Peyer's patch (tissue), 4 donors: Measurements from ENCODE around the gene PCNX1. TPM values are rescaled to one million over a fixed set of nuclear protein-coding genes. Genes with fewer than 3 reads are reported as not detected.

ENCODE experiments used
- DNase-seq, 3 donors: peaks; one replicate each; pipeline ENCODE4 v3.0.0-alpha.2; 2017 to 2019
- H3K27ac ChIP-seq, 4 donors: fragments of 200-600 bp; sonication (generic); one replicate each; pipeline ENCODE4 v1.5.1; 2016 to 2019
- H3K27me3 ChIP-seq, 2 donors: fragments of 200-600 bp; sonication (generic); one replicate each; pipeline ENCODE4 v1.5.1; 2019
- H3K36me3 ChIP-seq, 3 donors: fragments of 200-600 bp; sonication (generic); one replicate each; pipeline ENCODE4 v1.5.1; 2016 to 2019
- H3K4me1 ChIP-seq, 4 donors: fragments of 200-600 bp; sonication (generic); one replicate each; pipeline ENCODE4 v1.5.1; 2016 to 2019
- H3K4me3 ChIP-seq, 4 donors: fragments of 200-600 bp; sonication (generic); 1 replicate in 3 of 4; 2 replicates in 1 of 4; pipeline ENCODE4 v1.5.1; 2016 to 2019; ENCODE audit warnings: mild to moderate bottlenecking in 1 of 4
- H3K9me3 ChIP-seq, 4 donors: fragments of 200-600 bp; sonication (generic); one replicate each; pipeline ENCODE4 v1.5.1; 2016 to 2019; ENCODE audit warnings: mild to moderate bottlenecking in 1 of 4
- POLR2A ChIP-seq, 2 donors: fragments of 450-650 bp; IDR thresholded peaks; one replicate each; pipeline ENCODE4 v1.5.1; 2017; ENCODE audit warnings: antibody characterized with exemption in 2 of 2, mild to moderate bottlenecking in 2 of 2, moderate library complexity in 2 of 2
- total RNA-seq, 4 donors: library from RNA; depleted of rRNA; stranded (reverse); fragments of >200 nt; gene quantifications; one replicate each; pipeline ENCODE4 v1.1.0, GENCODE V29; 2016
- TF ChIP-seq, protein P1 (sequence below), 6 experiments: fragments of 450-650 bp in 4 of 6; fragments of 200-600 bp in 2 of 6; sonication (generic) in 1 of 6; IDR thresholded peaks; one replicate each; pipeline ENCODE4 v1.5.1; 2017 to 2019; ENCODE audit warnings: antibody characterized with exemption in 6 of 6, mild to moderate bottlenecking in 3 of 6, moderate library complexity in 1 of 6

Gene PCNX1
- total RNA-seq, 4 donors from 2014 or later: 62.7 to 136 (median 90.5) TPM

GRCh38 chr14:71076462-71077092 is 169.3 kb downstream of the PCNX1 start:
- no peak for TF ChIP-seq POLR2A (IDR thresholded peaks at IDR 0.05)
- TF ChIP-seq, protein P1, sequence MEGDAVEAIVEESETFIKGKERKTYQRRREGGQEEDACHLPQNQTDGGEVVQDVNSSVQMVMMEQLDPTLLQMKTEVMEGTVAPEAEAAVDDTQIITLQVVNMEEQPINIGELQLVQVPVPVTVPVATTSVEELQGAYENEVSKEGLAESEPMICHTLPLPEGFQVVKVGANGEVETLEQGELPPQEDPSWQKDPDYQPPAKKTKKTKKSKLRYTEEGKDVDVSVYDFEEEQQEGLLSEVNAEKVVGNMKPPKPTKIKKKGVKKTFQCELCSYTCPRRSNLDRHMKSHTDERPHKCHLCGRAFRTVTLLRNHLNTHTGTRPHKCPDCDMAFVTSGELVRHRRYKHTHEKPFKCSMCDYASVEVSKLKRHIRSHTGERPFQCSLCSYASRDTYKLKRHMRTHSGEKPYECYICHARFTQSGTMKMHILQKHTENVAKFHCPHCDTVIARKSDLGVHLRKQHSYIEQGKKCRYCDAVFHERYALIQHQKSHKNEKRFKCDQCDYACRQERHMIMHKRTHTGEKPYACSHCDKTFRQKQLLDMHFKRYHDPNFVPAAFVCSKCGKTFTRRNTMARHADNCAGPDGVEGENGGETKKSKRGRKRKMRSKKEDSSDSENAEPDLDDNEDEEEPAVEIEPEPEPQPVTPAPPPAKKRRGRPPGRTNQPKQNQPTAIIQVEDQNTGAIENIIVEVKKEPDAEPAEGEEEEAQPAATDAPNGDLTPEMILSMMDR (IDR thresholded peaks at IDR 0.05): no peak

DNA sequence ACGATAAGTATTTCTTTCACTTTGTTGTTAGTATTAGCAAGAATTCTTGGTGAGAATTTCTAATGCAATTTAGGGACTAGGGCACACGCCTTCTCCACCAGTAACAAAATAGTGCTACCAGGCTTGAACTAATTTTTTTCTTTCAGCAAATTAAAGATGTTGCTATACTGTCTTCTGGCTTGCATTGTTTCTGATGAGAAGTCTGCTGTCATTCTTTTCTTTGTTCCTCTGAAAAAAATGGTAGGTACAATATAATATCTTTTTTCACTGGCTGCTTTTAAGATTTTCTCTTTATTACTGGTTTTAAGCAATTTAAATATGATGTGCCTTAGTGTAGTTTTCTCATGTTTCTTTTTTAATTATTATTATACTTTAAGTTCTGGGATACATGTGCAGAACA is 171.2 kb downstream of the PCNX1 start:
- DNase-seq: no peak
- no peaks in the 10 kb centered on the region for H3K27me3 ChIP-seq
- TF ChIP-seq POLR2A (IDR thresholded peaks at IDR 0.05): no peak
- TF ChIP-seq, protein P1 (IDR thresholded peaks at IDR 0.05): no peak
- H3K4me3 ChIP-seq: no peak overlapping the region
- H3K27ac ChIP-seq: no peak overlapping the region
- peaks cover 0 to 56% (median 0%) of the 10 kb centered on the region in 3 donors for H3K36me3 ChIP-seq
- H3K9me3 ChIP-seq: peaks cover 0 to 10% (median 0%) of the 10 kb centered on the region in 4 donors
- H3K4me1 ChIP-seq: no peaks in the 10 kb centered on the region

More at GRCh38 chr14:71076462-71077092, 169.3 kb downstream of the PCNX1 start:
- DNase-seq: no peak
- Histone ChIP-seq H3K9me3 (peaks cover 0 to 10% (median 0%) of the 10 kb centered on the region in 4 donors), H3K27me3 (no peaks in the 10 kb centered on the region), H3K4me1 (no peaks in the 10 kb centered on the region), H3K27ac (no peak overlapping the region), H3K36me3 (peaks cover 0 to 63% (median 0%) of the 10 kb centered on the region in 3 donors), H3K4me3 (no peak overlapping the region)

GRCh38 chr14:71086567-71086966 is 179.3 kb downstream of the PCNX1 start:
- no peak overlapping the region for H3K4me3 ChIP-seq

GRCh38 chr14:71089971-71090370 is 182.7 kb downstream of the PCNX1 start:
- Histone ChIP-seq H3K4me3 (no peak overlapping the region), H3K9me3 (no peaks in the 10 kb centered on the region), H3K36me3 (peaks cover 0 to 61% (median 0%) of the 10 kb centered on the region in 3 donors), H3K27ac (no peak overlapping the region), H3K4me1 (no peaks in the 10 kb centered on the region), H3K27me3 (no peaks in the 10 kb centered on the region)
- TF ChIP-seq, protein P1 (IDR thresholded peaks at IDR 0.05): no peak
- DNase-seq: no peak

More at GRCh38 chr14:71086567-71086966, 179.3 kb downstream of the PCNX1 start:
- no peaks in the 10 kb centered on the region for H3K4me1 ChIP-seq
- peaks cover 0 to 53% (median 0%) of the 10 kb centered on the region in 3 donors for H3K36me3 ChIP-seq
- H3K27ac ChIP-seq: no peak overlapping the region
- H3K9me3 ChIP-seq: no peaks in the 10 kb centered on the region
- no peak for TF ChIP-seq POLR2A (IDR thresholded peaks at IDR 0.05)
- TF ChIP-seq, protein P1 (IDR thresholded peaks at IDR 0.05): no peak
- no peak for DNase-seq
- no peaks in the 10 kb centered on the region for H3K27me3 ChIP-seq

GRCh38 chr14:71094722-71095121 is 187.5 kb downstream of the PCNX1 start:
- Histone ChIP-seq H3K4me1 (no peaks in the 10 kb centered on the region), H3K9me3 (no peaks in the 10 kb centered on the region), H3K36me3 (peaks cover 0 to 33% (median 0%) of the 10 kb centered on the region in 3 donors), H3K4me3 (no peak overlapping the region), H3K27ac (no peak overlapping the region), H3K27me3 (no peaks in the 10 kb centered on the region)
- TF ChIP-seq POLR2A (IDR thresholded peaks at IDR 0.05): no peak
- TF ChIP-seq, protein P1 (IDR thresholded peaks at IDR 0.05): no peak
- no peak for DNase-seq
